Activated B cell treated with CpG ODN at 0.5 μM for 24 hours (primary cell): ENCODE results near the gene CFAP65. TPM values are rescaled to one million over a fixed set of nuclear protein-coding genes. Genes with fewer than 3 reads are reported as not detected.
A peak's percentile ranks its signal among the peaks of the same experiment; 100 is the strongest.

Source experiments
- ATAC-seq: fragments of 200-7000 bp; cut with Tn5 transposase; one replicate; pipeline ENCODE4 v1.10.0; 2021; ENCODE audit warnings: low read depth, mild to moderate bottlenecking, moderate library complexity
- CTCF ChIA-PET: fragments of 350-600 bp; sonication (Branson Sonifier 250); formaldehyde crosslinking; loops from one replicate; lab custom pipeline; 2021; ENCODE audit warnings: antibody characterized with exemption; lab: Charles Lee
- POLR2A ChIA-PET: fragments of 350-600 bp; sonication (Branson Sonifier 250); formaldehyde crosslinking; loops from one replicate; lab custom pipeline; 2021; ENCODE audit warnings: antibody characterized with exemption; lab: Charles Lee
- DNase-seq: peaks from one replicate; pipeline ENCODE4 v3.0.0; 2022
- H3K27ac Mint-ChIP-seq: one replicate; pipeline ENCODE4 v1.8.0; 2020; ENCODE audit warnings: mixed read lengths
- H3K27me3 Mint-ChIP-seq: one replicate; pipeline ENCODE4 v1.8.0; 2021; ENCODE audit warnings: mixed read lengths
- H3K36me3 Mint-ChIP-seq: one replicate; pipeline ENCODE4 v1.8.0; 2021; ENCODE audit warnings: low read depth, mixed read lengths
- H3K4me1 Mint-ChIP-seq: one replicate; pipeline ENCODE4 v1.8.0; 2021; ENCODE audit warnings: mixed read lengths
- H3K4me3 Mint-ChIP-seq: one replicate; pipeline ENCODE4 v1.8.0; 2020; ENCODE audit warnings: mild to moderate bottlenecking, mixed read lengths
- H3K9me3 Mint-ChIP-seq: one replicate; pipeline ENCODE4 v1.8.0; 2020; ENCODE audit warnings: mixed read lengths
- CTCF ChIP-seq: fragments of 200-600 bp; IDR thresholded peaks from one replicate; pipeline ENCODE4 v1.8.0; 2022; ENCODE audit warnings: antibody characterized with exemption, mild to moderate bottlenecking
- intact Hi-C: fragments of 100-400 bp; cut with micrococcal nuclease; formaldehyde crosslinking; loops from one replicate; pipeline ENCODE4 v1.15.1; 2024
- total RNA-seq: library from RNA; stranded (reverse); gene quantifications from 2 replicates; pipeline ENCODE4 v1.2.3, GENCODE V29; 2022

Gene CFAP65
- total RNA-seq, 1 donor from 2014 or later = not detected

GRCh38 chr2:219030177-219030940, 11.0 kb downstream of the CFAP65 start:
- Mint-ChIP-seq H3K27me3 (peaks cover 36% of the 10 kb centered on the region), H3K27ac (no peak overlapping the region), H3K36me3 (no peaks in the 10 kb centered on the region), H3K4me3 (no peak overlapping the region), H3K4me1 (no peaks in the 10 kb centered on the region), H3K9me3 (no peaks in the 10 kb centered on the region)
- ChIA-PET POLR2A (no interaction called here), CTCF (interaction anchor here (0.5 to 3.6 kb wide), 17 partner anchors 8 to 499 kb away, joined by 3 to 40 read pairs (median 3); no protein-coding TSS in a partner anchor)
- no peak for DNase-seq
- TF ChIP-seq CTCF = no peak
- no peak for ATAC-seq
- intact Hi-C loops = no loop called here

- CTCF ChIA-PET = interaction anchor here (0.5 to 3.6 kb wide), 18 partner anchors 8 to 500 kb away, joined by 3 to 40 read pairs (median 3); no protein-coding TSS in a partner anchor
- TF ChIP-seq CTCF = no peak
- Mint-ChIP-seq H3K4me1 (no peaks in the 10 kb centered on the region), H3K36me3 (no peaks in the 10 kb centered on the region), H3K9me3 (no peaks in the 10 kb centered on the region), H3K4me3 (no peak overlapping the region), H3K27ac (no peak overlapping the region), H3K27me3 (peaks cover 35% of the 10 kb centered on the region)
- peak; percentile 87 for ATAC-seq
- DNase-seq = peak; percentile 65
- POLR2A ChIA-PET = no interaction called here
- intact Hi-C loops = loop anchor here (1.0 kb wide), 4 partner anchors 26 to 176 kb away; no protein-coding TSS in a partner anchor
Observed at GRCh38 chr2:219029829-219030165, 11.5 kb downstream of the CFAP65 start.

GRCh38 chr2:219028996-219029828, 12.1 kb downstream of the CFAP65 start:
- no peaks in the 10 kb centered on the region for H3K9me3 Mint-ChIP-seq
- CTCF ChIA-PET = interaction anchor here (0.7 to 3.6 kb wide), 16 partner anchors 8 to 501 kb away, joined by 3 to 40 read pairs (median 3); no protein-coding TSS in a partner anchor
- H3K4me1 Mint-ChIP-seq = no peaks in the 10 kb centered on the region
- intact Hi-C loops = loop anchor here (1.0 kb wide), 4 partner anchors 26 to 176 kb away; no protein-coding TSS in a partner anchor
- ATAC-seq (no peak), DNase-seq (no peak)
- no peak overlapping the region for H3K27ac Mint-ChIP-seq
- TF ChIP-seq CTCF = no peak
- H3K4me3 Mint-ChIP-seq = no peak overlapping the region
- H3K27me3 Mint-ChIP-seq = peaks cover 31% of the 10 kb centered on the region
- POLR2A ChIA-PET = no interaction called here
- H3K36me3 Mint-ChIP-seq = no peaks in the 10 kb centered on the region

- TF ChIP-seq CTCF = no peak
- ATAC-seq (no peak), DNase-seq (no peak)
- Mint-ChIP-seq H3K27me3 (peaks cover 28% of the 10 kb centered on the region), H3K36me3 (no peaks in the 10 kb centered on the region), H3K4me1 (no peaks in the 10 kb centered on the region), H3K9me3 (no peaks in the 10 kb centered on the region), H3K27ac (no peak overlapping the region), H3K4me3 (no peak overlapping the region)
- intact Hi-C loops = no loop called here
- CTCF ChIA-PET = interaction anchor here (1.5 kb wide), 1 partner anchor 127 kb away, joined by 4 read pairs; no protein-coding TSS in a partner anchor
- POLR2A ChIA-PET = no interaction called here
Observed at GRCh38 chr2:219028141-219028540, 13.2 kb downstream of the CFAP65 start.
